ENCODE data around the gene TERC. TPM values are rescaled to one million over a fixed set of nuclear protein-coding genes. Genes with fewer than 3 reads are reported as not detected.
A peak's percentile ranks its signal among the peaks of the same experiment; 100 is the strongest.

The TERC gene
- total RNA-seq, 3 donors from 2014 or later = 125 to 194 (median 179) TPM

DNA sequence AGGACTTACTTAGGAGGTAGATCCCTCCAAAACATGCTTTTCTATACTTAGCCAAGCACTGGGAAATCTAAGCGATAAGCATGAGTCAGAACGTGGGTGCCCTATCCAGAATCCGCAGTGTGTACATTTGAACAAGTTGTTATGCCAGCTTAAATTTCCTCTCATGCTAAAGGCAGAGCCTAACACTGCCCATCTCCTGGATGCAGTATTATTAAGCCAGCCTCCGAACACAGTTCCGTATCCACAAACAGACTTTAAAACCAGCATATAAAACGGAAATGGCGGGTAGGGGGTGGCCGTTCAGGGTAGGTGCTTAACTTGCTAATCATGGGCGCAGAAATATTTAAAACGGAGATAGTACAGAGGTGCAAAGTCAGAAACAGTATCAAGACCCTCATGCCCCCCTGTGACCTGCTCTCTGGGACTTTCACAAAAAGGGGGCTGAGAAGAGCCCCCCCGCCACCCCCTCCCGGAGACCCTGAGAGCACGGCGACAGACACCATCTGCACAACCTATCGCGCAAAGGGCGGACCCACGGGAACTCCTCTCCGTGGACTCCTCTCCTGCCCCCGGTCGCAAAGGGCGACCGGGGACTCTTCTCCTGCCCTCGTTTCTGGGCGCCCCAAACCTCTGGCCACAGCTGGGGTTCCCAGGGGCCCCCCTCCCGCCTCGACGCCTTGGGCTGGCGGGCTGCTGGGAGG, 46.9 kb upstream of the TERC start:
- H3K27ac ChIP-seq = peak overlapping the region; percentile 42 to 78
- TF ChIP-seq, protein P1, sequence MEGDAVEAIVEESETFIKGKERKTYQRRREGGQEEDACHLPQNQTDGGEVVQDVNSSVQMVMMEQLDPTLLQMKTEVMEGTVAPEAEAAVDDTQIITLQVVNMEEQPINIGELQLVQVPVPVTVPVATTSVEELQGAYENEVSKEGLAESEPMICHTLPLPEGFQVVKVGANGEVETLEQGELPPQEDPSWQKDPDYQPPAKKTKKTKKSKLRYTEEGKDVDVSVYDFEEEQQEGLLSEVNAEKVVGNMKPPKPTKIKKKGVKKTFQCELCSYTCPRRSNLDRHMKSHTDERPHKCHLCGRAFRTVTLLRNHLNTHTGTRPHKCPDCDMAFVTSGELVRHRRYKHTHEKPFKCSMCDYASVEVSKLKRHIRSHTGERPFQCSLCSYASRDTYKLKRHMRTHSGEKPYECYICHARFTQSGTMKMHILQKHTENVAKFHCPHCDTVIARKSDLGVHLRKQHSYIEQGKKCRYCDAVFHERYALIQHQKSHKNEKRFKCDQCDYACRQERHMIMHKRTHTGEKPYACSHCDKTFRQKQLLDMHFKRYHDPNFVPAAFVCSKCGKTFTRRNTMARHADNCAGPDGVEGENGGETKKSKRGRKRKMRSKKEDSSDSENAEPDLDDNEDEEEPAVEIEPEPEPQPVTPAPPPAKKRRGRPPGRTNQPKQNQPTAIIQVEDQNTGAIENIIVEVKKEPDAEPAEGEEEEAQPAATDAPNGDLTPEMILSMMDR (IDR thresholded peaks at IDR 0.05) = no peak
- TF ChIP-seq POLR2AphosphoS5 (IDR thresholded peaks at IDR 0.05) (no peak), POLR2A (IDR thresholded peaks at IDR 0.05) (no peak)
- H3K4me1 ChIP-seq = no peaks in the 10 kb centered on the region
- DNase-seq (ENCODE audit: low spot score in 2 of 2) = no peak
- intact Hi-C loops (cut with DNase I; ENCODE audit: low total_unique reads) = no loop called here
- H3K36me3 ChIP-seq = no peaks in the 10 kb centered on the region
- no peaks in the 10 kb centered on the region for H3K27me3 ChIP-seq
- peak overlapping the region; percentile 65 to 76 (median 74) for H3K4me3 ChIP-seq
- H3K9me3 ChIP-seq = peaks cover 0 to 12% of the 10 kb centered on the region in 2 donors

DNA sequence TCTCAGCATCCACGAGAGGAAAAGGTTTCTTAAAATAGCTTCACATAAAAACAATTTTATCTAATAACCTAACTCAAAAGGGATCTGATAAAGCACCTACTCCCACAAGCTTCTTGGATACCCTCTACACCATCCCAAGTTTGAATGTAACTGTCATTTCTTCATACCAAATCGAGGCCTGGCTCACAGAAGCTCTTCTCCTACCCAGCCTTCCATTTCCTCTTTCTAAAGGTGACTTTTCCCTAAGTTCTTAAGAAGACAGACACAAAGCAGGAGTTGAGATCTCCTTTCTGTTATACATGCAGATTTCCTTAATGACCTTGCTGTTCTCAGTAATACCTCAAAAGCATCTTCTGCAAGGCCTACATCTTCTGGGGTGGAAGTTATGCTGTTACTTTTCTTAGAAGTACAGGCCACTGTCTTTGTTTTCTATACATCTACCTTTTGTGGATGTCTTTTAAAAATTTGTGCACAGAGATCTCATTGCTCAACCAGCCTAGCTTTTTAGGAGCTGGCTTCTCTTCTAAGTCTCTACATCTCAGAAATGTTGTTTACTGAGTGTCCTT, 44.5 kb upstream of the TERC start:
- Histone ChIP-seq H3K27ac (no peak overlapping the region), H3K9me3 (no peaks in the 10 kb centered on the region), H3K27me3 (no peaks in the 10 kb centered on the region), H3K4me3 (no peak overlapping the region), H3K36me3 (no peaks in the 10 kb centered on the region), H3K4me1 (no peaks in the 10 kb centered on the region)
- TF ChIP-seq, protein P1 (IDR thresholded peaks at IDR 0.05) = no peak
- TF ChIP-seq POLR2AphosphoS5 (IDR thresholded peaks at IDR 0.05) = no peak
- TF ChIP-seq POLR2A (IDR thresholded peaks at IDR 0.05) = no peak
- DNase-seq (ENCODE audit: low spot score in 2 of 2) = no peak
- intact Hi-C loops (cut with DNase I; ENCODE audit: low total_unique reads) = no loop called here

GRCh38 chr3:169804681-169805080, 39.8 kb upstream of the TERC start:
- intact Hi-C loops (cut with DNase I; ENCODE audit: low total_unique reads) = no loop called here
- no peaks in the 10 kb centered on the region for H3K27me3 ChIP-seq

GRCh38 chr3:169792359-169792758, 27.5 kb upstream of the TERC start:
- TF ChIP-seq POLR2AphosphoS5 (IDR thresholded peaks at IDR 0.05) (no peak), POLR2A (IDR thresholded peaks at IDR 0.05) (no peak)
- TF ChIP-seq, protein P1 (IDR thresholded peaks at IDR 0.05) = no peak
- no peaks in the 10 kb centered on the region for H3K9me3 ChIP-seq
- H3K36me3 ChIP-seq = peaks cover 3% of the 10 kb centered on the region
- H3K27me3 ChIP-seq = no peaks in the 10 kb centered on the region
- no peak overlapping the region for H3K27ac ChIP-seq
- no peaks in the 10 kb centered on the region for H3K4me1 ChIP-seq
- intact Hi-C loops (cut with DNase I; ENCODE audit: low total_unique reads) = no loop called here
- no peak for DNase-seq (ENCODE audit: low spot score in 2 of 2)
- H3K4me3 ChIP-seq = no peak overlapping the region

More at GRCh38 chr3:169804681-169805080, 39.8 kb upstream of the TERC start:
- Histone ChIP-seq H3K36me3 (no peaks in the 10 kb centered on the region), H3K27ac (no peak overlapping the region), H3K4me3 (no peak overlapping the region), H3K9me3 (no peaks in the 10 kb centered on the region), H3K4me1 (no peaks in the 10 kb centered on the region)
- TF ChIP-seq POLR2AphosphoS5 (IDR thresholded peaks at IDR 0.05) (no peak), POLR2A (IDR thresholded peaks at IDR 0.05) (no peak)
- TF ChIP-seq, protein P1 (IDR thresholded peaks at IDR 0.05) = no peak
- no peak for DNase-seq (ENCODE audit: low spot score in 2 of 2)

GRCh38 chr3:169790687-169791429, 26.0 kb upstream of the TERC start:
- Histone ChIP-seq H3K27ac (no peak overlapping the region), H3K4me3 (no peak overlapping the region), H3K36me3 (peaks cover 5% of the 10 kb centered on the region), H3K4me1 (no peaks in the 10 kb centered on the region), H3K9me3 (no peaks in the 10 kb centered on the region), H3K27me3 (no peaks in the 10 kb centered on the region)
- no peak for DNase-seq (ENCODE audit: low spot score in 2 of 2)
- intact Hi-C loops (cut with DNase I; ENCODE audit: low total_unique reads) = no loop called here
- no peak for TF ChIP-seq POLR2A (IDR thresholded peaks at IDR 0.05)
- TF ChIP-seq, protein P1 (IDR thresholded peaks at IDR 0.05) = no peak
- no peak for TF ChIP-seq POLR2AphosphoS5 (IDR thresholded peaks at IDR 0.05)

Measured in breast epithelium (tissue), 4 donors.